Activated CD4-positive, alpha-beta memory T cell treated with anti-CD3 and anti-CD28 coated beads for 36 hours (primary cell): Measurements from ENCODE around the gene CUX1. TPM values are rescaled to one million over a fixed set of nuclear protein-coding genes. Genes with fewer than 3 reads are reported as not detected.
A peak's percentile ranks its signal among the peaks of the same experiment; 100 is the strongest.

Source experiments
- CTCF ChIA-PET: fragments of 350-600 bp; sonication (Branson Sonifier 250); formaldehyde crosslinking; loops from one replicate; lab custom pipeline; 2021; ENCODE audit warnings: antibody characterized with exemption, inconsistent platforms; lab: Charles Lee
- POLR2A ChIA-PET: fragments of 350-600 bp; sonication (Branson Sonifier 250); formaldehyde crosslinking; loops from one replicate; lab custom pipeline; 2021; ENCODE audit warnings: antibody characterized with exemption; lab: Charles Lee
- DNase-seq: peaks from one replicate; pipeline ENCODE4 v3.0.0-alpha.2; 2020
- H3K27ac Mint-ChIP-seq: one replicate; pipeline ENCODE4 v1.8.0; 2021; ENCODE audit warnings: mixed read lengths
- H3K27me3 Mint-ChIP-seq: one replicate; pipeline ENCODE4 v1.8.0; 2021; ENCODE audit warnings: mixed read lengths
- H3K36me3 Mint-ChIP-seq: one replicate; pipeline ENCODE4 v1.8.0; 2021; ENCODE audit warnings: mixed read lengths
- H3K4me1 Mint-ChIP-seq: one replicate; pipeline ENCODE4 v1.8.0; 2021; ENCODE audit warnings: low read depth, mixed read lengths
- H3K4me3 Mint-ChIP-seq: one replicate; pipeline ENCODE4 v1.8.0; 2021; ENCODE audit warnings: mild to moderate bottlenecking, mixed read lengths
- H3K9me3 Mint-ChIP-seq: one replicate; pipeline ENCODE4 v1.8.0; 2021; ENCODE audit warnings: mixed read lengths
- intact Hi-C: fragments of 100-400 bp; cut with micrococcal nuclease; formaldehyde crosslinking; loops from one replicate; pipeline ENCODE4 v1.15.1; 2023
- total RNA-seq, 2 experiments: library from RNA; stranded (reverse); gene quantifications; one replicate each; pipeline ENCODE4 v1.2.3, GENCODE V29; 2021

CUX1 gene
- total RNA-seq, 2 experiments from 2014 or later, result 25.1 TPM

DNA sequence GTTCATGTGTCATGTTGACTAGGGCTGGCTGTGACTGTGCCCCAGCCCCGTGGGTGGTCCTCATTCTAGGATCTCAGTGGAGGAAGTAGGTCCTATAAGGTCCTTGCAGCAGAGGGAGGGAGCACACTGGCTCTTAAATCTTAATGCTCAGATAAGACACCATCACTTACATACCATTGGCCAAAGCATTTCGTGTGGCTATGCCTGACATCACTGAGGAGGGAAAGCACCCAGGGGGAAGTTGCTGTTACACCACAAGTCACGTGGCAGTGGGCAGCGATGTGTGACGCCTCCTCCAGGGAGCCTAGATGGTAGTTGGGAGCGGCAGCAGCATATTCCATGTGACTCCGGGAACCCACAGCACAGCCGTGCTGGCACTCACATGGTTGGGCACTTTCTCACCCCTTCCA, 244.6 kb downstream of the CUX1 start:
- POLR2A ChIA-PET, result no interaction called here
- DNase-seq, result peak; percentile 22

DNA sequence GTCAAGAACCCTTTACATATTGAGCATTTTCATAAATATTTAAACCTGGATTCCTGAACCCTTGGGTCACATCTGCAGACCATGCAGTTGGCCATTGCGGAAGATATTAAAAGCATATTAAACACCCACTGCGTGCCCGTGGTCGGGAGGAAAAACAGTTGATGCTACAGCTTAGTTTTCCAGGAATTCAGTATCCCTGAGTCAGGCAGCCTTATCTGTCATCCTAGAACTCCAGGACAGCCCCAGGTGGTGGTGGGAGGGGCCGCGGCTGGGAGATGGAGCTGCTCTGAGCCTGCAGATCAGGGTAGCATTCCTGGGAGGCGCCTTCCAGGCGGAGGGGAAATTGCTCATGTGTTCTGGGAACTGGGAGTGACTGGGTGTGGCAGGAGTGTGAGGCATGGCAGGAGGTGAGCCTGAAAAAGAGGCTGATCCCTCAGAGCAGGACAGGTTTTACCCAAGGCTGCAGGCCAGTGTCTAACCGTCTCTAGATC, 246.3 kb downstream of the CUX1 start:
- DNase-seq, result no peak
- Mint-ChIP-seq H3K4me3 (no peak overlapping the region), H3K27me3 (no peaks in the 10 kb centered on the region), H3K4me1 (peaks cover 2% of the 10 kb centered on the region), H3K27ac (no peak overlapping the region), H3K36me3 (peaks cover 3% of the 10 kb centered on the region), H3K9me3 (no peaks in the 10 kb centered on the region)
- ChIA-PET CTCF (no interaction called here), POLR2A (no interaction called here)
- intact Hi-C loops, result no loop called here

More for the DNA sequence above, 244.6 kb downstream of the CUX1 start:
- H3K36me3 Mint-ChIP-seq, result peaks cover 2% of the 10 kb centered on the region
- no peak overlapping the region for H3K27ac Mint-ChIP-seq
- H3K4me3 Mint-ChIP-seq, result no peak overlapping the region
- H3K4me1 Mint-ChIP-seq, result peaks cover 2% of the 10 kb centered on the region
- H3K27me3 Mint-ChIP-seq, result no peaks in the 10 kb centered on the region
- no peaks in the 10 kb centered on the region for H3K9me3 Mint-ChIP-seq
- CTCF ChIA-PET, result no interaction called here
- intact Hi-C loops, result no loop called here

DNA sequence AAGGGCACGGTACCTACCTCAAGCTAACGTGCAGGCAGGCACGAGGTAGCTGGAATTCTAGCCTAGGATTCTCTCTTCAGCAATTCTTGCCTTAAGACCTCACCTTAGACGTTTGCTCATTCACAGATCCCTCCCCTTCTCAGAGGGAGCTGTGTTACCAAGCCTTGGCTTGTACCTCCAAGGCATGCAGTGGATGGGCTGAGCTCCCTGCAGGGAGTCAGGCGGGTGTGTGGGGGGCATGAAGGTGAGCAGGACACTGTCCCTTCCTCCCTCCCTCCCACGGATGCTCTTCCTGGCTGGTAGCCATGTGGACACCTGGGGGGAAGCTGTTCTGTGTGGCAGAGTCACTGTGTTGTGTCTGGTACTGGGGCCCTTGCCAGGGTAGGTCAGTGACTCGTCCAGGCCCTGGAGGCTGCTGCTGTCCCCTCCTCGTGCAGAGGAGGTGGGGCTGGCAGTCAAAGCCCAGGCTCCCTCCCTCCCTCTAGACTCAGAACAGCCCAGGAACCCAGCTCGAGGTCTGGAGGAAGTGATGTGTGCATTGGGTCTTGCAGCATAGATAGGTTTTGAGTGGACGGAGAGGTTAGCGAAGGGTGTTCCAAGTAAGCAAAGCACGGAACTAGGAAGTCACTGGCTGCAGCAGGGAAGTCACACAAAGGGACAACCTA, 247.1 kb downstream of the CUX1 start:
- intact Hi-C loops, result no loop called here
- Mint-ChIP-seq H3K27ac (no peak overlapping the region), H3K36me3 (peaks cover 9% of the 10 kb centered on the region), H3K9me3 (no peaks in the 10 kb centered on the region), H3K4me1 (peaks cover 2% of the 10 kb centered on the region), H3K4me3 (no peak overlapping the region), H3K27me3 (no peaks in the 10 kb centered on the region)
- POLR2A ChIA-PET, result no interaction called here
- DNase-seq, result no peak
- CTCF ChIA-PET, result no interaction called here

DNA sequence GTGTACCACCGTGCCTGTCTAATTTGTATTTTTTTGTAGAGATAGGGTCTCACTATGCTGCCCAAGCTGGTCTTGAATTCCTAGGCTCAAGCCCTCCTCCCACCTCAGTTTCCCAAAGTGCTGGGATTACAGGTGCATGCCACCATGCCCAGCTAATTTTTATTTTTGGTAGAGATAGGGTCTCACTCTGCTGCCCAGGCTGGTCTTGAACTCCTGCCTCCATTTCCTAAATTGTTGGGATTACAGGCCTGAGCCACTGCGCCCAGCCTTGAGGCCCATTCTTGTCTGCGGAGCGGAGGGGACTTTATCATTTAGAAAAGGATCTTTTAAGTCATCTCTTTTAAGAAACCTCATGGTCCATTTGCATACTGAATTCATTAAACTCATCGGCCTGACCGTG, 247.8 kb downstream of the CUX1 start:
- intact Hi-C loops, result no loop called here
- ChIA-PET POLR2A (no interaction called here), CTCF (no interaction called here)
- H3K27me3 Mint-ChIP-seq, result no peaks in the 10 kb centered on the region
- peaks cover 15% of the 10 kb centered on the region for H3K36me3 Mint-ChIP-seq
- no peak overlapping the region for H3K27ac Mint-ChIP-seq
- H3K9me3 Mint-ChIP-seq, result peaks cover 2% of the 10 kb centered on the region
- peaks cover 2% of the 10 kb centered on the region for H3K4me1 Mint-ChIP-seq
- DNase-seq, result no peak
- no peak overlapping the region for H3K4me3 Mint-ChIP-seq

DNA sequence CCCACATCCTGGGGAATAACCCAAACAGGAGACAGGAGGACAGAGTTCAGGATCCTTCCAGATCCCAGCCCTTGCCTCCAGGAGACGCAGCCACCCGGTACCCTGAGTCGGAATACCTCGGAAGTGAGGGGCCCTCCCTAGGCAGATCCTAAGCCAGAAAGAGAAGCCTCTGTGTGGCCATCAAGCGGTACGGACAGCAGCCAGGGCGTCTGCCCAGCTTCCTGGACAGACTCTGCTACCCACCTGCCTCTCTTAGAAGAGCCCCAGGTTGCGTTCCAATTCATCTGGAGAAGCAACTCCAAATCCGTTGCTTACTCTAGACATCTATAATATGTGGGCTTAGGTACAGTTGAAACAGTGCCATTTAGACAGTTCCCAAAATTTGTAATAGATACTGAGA, 249.1 kb downstream of the CUX1 start:
- intact Hi-C loops, result no loop called here
- no peak for DNase-seq
- ChIA-PET POLR2A (no interaction called here), CTCF (no interaction called here)
- H3K4me3 Mint-ChIP-seq, result no peak overlapping the region
- H3K4me1 Mint-ChIP-seq, result peaks cover 2% of the 10 kb centered on the region
- peaks cover 27% of the 10 kb centered on the region for H3K36me3 Mint-ChIP-seq
- no peak overlapping the region for H3K27ac Mint-ChIP-seq
- peaks cover 7% of the 10 kb centered on the region for H3K9me3 Mint-ChIP-seq
- no peaks in the 10 kb centered on the region for H3K27me3 Mint-ChIP-seq

DNA sequence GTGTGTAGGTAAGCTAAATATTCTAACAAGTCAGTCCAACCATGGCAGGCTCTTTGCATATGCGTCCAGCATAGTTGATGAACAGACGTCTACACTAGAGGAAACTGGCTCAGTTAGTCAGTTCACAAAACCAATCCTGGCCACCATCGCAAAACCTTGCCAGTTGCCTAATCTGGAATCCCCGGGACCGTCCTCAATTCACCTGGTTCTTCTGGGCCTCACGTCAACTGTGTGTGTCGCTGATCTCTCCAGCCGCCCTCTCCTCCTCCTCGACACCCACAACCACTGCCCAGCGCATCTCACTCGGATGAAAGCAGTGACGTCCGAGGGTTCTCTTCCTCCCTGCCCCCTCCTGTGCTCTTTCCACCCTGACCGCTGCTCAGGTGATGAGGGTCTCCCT, 251.4 kb downstream of the CUX1 start:
- H3K27ac Mint-ChIP-seq, result no peak overlapping the region
- H3K4me3 Mint-ChIP-seq, result no peak overlapping the region
- H3K9me3 Mint-ChIP-seq, result peaks cover 11% of the 10 kb centered on the region
- intact Hi-C loops, result no loop called here
- H3K36me3 Mint-ChIP-seq, result peaks cover 38% of the 10 kb centered on the region
- DNase-seq, result no peak
- ChIA-PET POLR2A (no interaction called here), CTCF (no interaction called here)
- H3K4me1 Mint-ChIP-seq, result no peaks in the 10 kb centered on the region
- no peaks in the 10 kb centered on the region for H3K27me3 Mint-ChIP-seq

DNA sequence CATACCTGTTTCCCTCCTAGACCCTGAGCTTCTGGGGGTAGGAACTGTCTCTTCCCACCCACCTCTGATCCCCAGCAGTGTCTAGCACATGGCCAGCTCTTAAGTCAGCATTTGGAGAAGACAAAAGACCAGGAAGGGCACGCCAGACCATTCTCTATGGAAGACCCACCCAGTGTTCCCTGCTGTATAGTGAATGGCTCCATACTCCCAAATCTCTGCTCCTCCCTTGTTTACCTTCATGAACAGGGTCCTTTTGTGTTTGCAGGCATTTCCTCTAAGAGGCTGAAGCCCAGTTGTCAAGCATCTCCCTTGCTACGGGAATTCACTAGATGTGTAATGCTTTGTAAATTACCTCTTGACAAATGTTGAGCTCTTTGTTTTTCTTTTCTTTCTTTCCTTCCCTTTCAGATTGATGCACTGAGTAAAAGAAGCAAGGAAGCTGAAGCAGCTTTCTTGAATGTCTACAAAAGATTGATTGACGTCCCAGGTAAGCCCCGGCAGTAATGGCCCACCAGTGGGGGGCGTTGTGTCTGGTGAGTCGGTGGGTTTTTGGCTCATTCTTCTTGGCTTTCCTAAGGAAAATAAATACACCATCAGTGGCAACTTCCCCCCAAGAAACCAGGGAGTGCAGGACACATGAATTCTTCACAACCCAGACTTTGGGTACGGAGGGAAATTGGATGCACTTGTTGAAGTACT, 252.7 kb downstream of the CUX1 start:
- ChIA-PET CTCF (no interaction called here), POLR2A (no interaction called here)
- H3K9me3 Mint-ChIP-seq, result peaks cover 11% of the 10 kb centered on the region
- H3K27me3 Mint-ChIP-seq, result no peaks in the 10 kb centered on the region
- H3K36me3 Mint-ChIP-seq, result peaks cover 39% of the 10 kb centered on the region
- H3K27ac Mint-ChIP-seq, result no peak overlapping the region
- H3K4me1 Mint-ChIP-seq, result no peaks in the 10 kb centered on the region
- H3K4me3 Mint-ChIP-seq, result no peak overlapping the region
- intact Hi-C loops, result no loop called here
- DNase-seq, result no peak

DNA sequence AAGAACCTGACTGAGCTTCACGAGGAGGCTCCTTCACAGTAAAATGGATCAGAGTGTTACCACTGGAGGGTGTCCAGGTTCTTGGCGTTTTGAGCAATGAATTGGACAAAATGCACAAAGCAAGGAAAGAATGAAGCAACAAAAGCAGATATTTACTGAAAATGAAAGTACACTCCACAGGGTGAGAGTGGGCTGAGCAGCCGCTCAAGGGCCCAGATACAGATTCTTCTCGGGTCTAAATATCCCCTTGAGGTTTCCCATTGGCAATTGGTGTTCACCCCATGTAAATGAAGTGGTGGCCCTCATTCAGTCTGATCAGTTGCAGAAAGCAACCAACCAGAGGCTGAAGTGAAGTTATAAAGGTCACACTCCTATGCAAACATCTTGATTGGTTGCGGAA, 254.6 kb downstream of the CUX1 start:
- POLR2A ChIA-PET, result no interaction called here
- Mint-ChIP-seq H3K27me3 (no peaks in the 10 kb centered on the region), H3K27ac (no peak overlapping the region), H3K9me3 (peaks cover 11% of the 10 kb centered on the region), H3K4me1 (no peaks in the 10 kb centered on the region), H3K4me3 (no peak overlapping the region), H3K36me3 (peaks cover 42% of the 10 kb centered on the region)
- CTCF ChIA-PET, result no interaction called here
- no peak for DNase-seq
- intact Hi-C loops, result no loop called here

DNA sequence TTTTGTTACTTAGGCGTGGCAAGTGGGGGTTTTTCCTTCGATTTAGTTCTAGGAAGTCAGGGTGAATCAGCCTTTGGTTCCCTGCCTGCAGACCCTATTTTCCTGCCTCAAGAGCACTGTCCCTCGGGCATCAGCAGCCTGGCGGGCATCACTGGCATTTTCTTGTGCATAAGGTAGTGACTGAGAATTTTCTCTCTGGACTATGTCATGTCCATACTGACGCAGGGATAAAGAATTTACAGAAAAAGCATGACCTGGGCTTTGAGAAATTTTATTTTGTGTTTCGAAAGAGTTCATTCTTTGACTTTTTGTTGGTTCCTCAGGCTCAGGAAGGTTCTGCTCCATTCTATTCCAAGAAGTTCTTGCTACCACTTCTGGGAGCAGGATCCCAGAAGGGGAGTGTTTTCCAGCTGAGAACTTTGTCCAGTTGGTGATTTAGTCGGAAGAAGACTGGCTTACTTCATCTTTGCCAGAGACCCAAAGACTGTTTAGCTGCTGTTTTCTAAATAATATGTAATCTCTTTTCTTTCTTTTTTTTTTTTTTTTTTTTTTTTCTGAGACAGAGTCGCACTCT, 255.3 kb downstream of the CUX1 start:
- no peak for DNase-seq
- intact Hi-C loops, result no loop called here
- CTCF ChIA-PET, result no interaction called here
- Mint-ChIP-seq H3K4me1 (no peaks in the 10 kb centered on the region), H3K36me3 (peaks cover 42% of the 10 kb centered on the region), H3K4me3 (no peak overlapping the region), H3K27me3 (no peaks in the 10 kb centered on the region), H3K27ac (no peak overlapping the region), H3K9me3 (peaks cover 11% of the 10 kb centered on the region)
- POLR2A ChIA-PET, result no interaction called here

DNA sequence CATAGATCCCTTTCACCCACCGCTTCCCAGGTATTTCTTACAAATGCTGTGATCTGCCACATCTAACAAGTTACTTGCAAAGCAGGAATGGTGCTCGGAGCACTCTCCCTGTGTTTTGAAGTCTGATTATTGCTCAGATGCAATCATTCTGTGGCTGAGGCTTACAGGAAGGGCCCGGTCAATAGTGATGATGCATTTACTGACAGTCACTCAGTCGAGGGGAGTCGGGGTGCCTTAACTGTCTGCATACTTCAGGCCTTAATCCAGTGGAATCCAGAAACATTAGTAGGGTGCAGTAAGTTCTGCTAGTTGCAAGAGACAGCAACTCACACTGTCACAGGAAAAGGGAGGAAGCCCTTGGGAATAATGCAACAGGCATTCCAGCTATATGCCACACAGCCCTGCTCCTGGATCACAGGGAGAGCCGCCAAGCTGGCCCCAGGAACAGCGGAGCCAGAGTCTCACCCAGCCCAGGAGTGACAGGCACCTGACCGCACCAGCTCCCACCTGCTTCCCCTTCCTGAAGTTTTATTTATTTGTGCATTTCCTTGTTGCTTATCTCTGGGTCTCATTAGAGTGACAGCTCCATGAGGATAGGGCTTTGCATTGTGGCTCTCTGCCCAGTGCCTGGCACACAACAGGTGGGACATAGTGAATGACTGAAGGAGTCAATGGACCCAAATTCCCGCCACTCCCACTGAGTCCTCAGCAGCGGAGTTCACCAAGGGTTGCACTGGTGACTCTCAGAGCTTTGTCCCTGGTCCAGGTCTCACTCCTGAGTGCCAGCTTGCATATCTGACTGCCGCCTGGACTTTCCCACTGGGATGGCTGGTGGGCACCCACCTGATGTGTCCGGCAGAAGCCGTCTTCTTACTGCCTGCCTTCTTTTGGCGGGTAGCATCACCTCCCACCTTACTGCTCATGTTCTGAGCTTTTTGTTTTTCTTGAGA, 256.8 kb downstream of the CUX1 start:
- CTCF ChIA-PET, result no interaction called here
- POLR2A ChIA-PET, result no interaction called here
- Mint-ChIP-seq H3K4me1 (no peaks in the 10 kb centered on the region), H3K4me3 (no peak overlapping the region), H3K9me3 (peaks cover 11% of the 10 kb centered on the region), H3K27ac (no peak overlapping the region), H3K27me3 (no peaks in the 10 kb centered on the region), H3K36me3 (peaks cover 36% of the 10 kb centered on the region)
- DNase-seq, result no peak
- intact Hi-C loops, result no loop called here

DNA sequence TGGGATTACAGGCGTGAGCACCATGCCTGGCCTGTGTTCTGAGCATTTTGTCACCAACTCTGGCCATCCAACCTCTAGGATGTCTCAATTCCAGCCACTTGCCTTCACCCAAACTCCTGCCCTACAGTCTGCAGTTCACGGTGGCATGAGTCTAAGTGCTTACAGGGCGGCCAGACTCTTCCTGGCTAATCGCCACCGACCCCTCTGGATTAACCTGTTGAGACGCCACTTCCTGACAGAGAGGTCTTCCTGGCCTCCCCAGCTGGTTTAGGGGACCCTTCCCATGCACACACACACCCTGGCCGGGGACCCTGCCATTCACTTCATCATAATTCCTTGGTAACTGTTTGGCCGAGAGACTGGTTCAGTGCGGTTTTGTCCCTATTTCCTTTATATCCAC, 257.7 kb downstream of the CUX1 start:
- Mint-ChIP-seq H3K27me3 (no peaks in the 10 kb centered on the region), H3K4me3 (no peak overlapping the region), H3K4me1 (no peaks in the 10 kb centered on the region), H3K36me3 (peaks cover 36% of the 10 kb centered on the region), H3K9me3 (peaks cover 10% of the 10 kb centered on the region), H3K27ac (no peak overlapping the region)
- POLR2A ChIA-PET, result no interaction called here
- CTCF ChIA-PET, result no interaction called here
- intact Hi-C loops, result no loop called here
- DNase-seq, result no peak

DNA sequence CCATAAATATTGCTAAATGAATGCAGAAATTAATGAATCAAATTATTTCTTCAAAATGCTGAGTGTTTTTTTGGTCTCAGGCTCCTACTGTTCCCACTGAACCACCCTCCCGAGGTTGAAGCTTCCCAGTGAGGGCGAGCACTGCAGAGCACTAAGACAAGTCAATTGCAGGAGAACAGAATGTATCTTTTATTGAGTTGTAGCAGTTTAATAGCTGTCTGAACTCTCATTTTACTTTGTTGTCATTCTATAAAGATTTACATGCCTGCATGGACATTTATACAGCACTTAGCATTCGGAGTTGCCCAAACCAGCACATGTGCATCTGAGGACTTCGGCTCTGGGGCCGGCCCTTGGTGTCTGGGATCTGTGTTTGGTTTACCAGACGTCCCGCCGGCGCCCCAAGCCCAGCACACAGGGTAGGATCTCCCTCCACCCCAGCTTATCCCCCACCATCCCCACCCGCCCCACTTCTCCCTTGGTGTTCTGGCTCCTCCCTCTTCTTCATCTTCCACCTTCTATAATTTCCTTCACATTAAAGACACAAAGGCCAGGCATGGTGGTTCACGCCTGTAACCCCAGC, 258.2 kb downstream of the CUX1 start:
- Mint-ChIP-seq H3K27me3 (no peaks in the 10 kb centered on the region), H3K27ac (no peak overlapping the region), H3K9me3 (peaks cover 7% of the 10 kb centered on the region), H3K36me3 (peaks cover 36% of the 10 kb centered on the region), H3K4me3 (no peak overlapping the region), H3K4me1 (no peaks in the 10 kb centered on the region)
- CTCF ChIA-PET, result no interaction called here
- intact Hi-C loops, result no loop called here
- no peak for DNase-seq
- POLR2A ChIA-PET, result no interaction called here
